Bronchial smooth muscle cell (primary cell): ENCODE measurements around the gene TM2D3. TPM values are rescaled to one million over a fixed set of nuclear protein-coding genes. Genes with fewer than 3 reads are reported as not detected.

Source experiments
- total RNA-seq: library from RNA; depleted of rRNA; stranded (reverse); fragments of >200 nt; gene quantifications from 2 replicates; pipeline ENCODE4 v1.2.1, GENCODE V29; 2014

Gene TM2D3
- 46.5 and 77.6 TPM in 2 replicates for total RNA-seq

GRCh38 chr15:101652098-101652785 is at the start of gene TM2D3:
TSS of gene TM2D3 (minus strand) at chr15:101652381. CDS start at chr15:101652361, 20 bp downstream.

Other genes starting within 250 kb of the TM2D3 start
- gene PCSK6, start 162.7 kb downstream of the TM2D3 start, total RNA-seq: 0.09 and 0.16 TPM in 2 replicates
- 11.2 and 11.4 TPM in 2 replicates for gene TARS3, start 72.1 kb upstream of the TM2D3 start, total RNA-seq
- gene OR4F6, start 151.1 kb upstream of the TM2D3 start, total RNA-seq: not detected in 2 replicates
- not detected in 2 replicates for gene OR4F15, start 159.8 kb upstream of the TM2D3 start, total RNA-seq